Measurements from ENCODE around the gene TAF4B. TPM values are rescaled to one million over a fixed set of nuclear protein-coding genes. Genes with fewer than 3 reads are reported as not detected.
"Not testable (repeated sequence)": the region's sequence is repeated elsewhere in the genome, so short reads cannot be mapped to it uniquely, and the experiment has no call there.

TAF4B gene
- polyA plus RNA-seq, 4 donors, result 4.5 to 6.0 (median 4.9) TPM

DNA sequence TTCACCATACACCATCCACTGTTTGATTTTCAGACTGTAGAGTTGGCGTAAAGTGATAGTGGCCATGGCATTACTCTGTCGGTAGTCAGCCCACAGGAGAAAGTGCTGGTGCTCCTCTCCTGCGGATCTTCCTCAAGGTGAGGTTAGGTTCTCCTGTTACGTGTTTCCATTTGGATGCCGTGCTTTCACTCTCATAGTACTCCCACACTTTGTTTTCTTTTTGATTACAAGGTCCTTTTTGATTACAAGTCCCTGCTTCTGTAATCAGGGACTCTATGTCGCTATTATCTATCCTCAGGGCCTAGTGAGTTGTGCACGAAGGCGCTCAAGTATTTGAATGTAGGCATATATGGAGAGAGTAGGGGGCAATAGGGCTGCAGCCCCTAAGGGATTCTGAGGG lies 4.3 kb downstream of the TAF4B start:
- DNase-seq (ENCODE audit: low read depth in 4 of 4, low spot score in 2 of 4), result no peak

DNA sequence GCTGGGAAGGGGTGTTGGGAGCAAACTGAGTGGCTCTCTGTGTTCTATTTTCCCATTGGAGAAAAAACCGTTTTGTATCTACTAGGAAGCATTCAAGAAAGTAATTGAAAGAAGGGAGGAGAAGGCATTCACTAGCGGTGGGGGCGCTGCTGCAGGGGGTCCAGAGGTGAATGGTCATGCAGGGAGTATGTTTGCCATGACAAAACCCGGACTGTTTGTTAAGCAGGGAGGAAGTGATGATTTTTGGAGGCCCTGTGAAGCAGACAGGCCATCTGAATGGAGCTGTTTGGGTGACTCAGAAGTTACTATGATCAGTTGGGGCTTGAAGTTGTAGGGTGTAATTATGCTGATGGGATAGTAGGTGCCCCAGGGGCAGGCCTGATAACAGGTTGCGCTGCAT lies 7.0 kb downstream of the TAF4B start:
- DNase-seq (ENCODE audit: low read depth in 4 of 4, low spot score in 2 of 4), result no peak

DNA sequence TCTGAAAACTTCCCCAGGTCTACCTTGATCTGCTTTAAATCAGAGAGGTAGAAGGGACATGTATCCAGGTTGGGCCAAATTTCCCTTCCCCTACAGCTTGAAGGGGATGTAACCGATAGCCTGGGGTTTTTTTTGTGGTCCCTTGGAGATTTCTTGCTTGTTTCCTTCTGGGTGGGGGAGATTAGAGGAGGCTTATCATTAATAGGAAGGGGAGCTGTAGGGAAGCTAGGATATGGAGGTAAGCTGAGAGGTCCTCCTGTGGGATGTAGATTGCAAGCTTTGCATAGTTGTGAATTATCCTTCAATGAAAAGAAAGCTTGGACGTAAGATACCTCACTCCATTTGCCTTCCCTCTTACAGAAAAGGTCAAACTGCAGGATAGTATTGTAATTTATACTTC lies 11.1 kb downstream of the TAF4B start:
- DNase-seq (ENCODE audit: low read depth in 4 of 4, low spot score in 2 of 4), result not testable (repeated sequence)

DNA sequence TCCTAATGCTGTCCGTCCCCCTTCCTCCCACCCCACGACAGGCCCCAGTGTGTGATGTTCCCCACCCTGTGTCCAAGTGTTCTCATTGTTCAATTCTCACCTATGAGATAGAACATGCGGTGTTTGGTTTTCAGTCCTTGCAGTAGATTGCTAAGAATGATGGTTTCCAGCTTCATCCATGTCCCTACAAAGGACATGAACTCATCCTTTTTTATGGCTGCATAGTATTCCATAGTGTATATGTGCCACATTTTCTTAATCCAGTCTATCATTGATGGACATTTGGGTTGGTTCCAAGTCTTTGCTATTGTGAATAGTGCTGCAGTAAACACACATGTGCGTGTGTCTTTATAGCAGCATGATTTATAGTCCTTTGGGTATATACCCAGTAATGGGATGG lies 12.5 kb downstream of the TAF4B start:
- not testable (repeated sequence) for DNase-seq (ENCODE audit: low read depth in 4 of 4, low spot score in 2 of 4)

DNA sequence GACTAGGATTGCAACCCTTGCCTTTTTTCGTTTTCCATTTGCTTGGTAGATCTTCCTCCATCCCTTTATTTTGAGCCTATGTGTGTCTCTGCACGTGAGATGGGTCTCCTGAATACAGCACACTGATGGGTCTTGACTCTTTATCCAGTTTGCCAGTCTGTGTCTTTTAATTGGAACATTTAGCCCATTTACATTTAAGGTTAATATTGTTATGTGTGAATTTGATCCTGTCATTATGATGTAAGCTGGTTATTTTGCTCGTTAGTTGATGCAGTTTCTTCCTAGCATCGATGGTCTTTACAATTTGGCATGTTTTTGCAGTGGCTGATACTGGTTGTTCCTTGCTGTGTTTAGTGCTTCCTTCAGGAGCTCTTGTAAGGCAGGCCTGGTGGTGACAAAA lies 16.1 kb downstream of the TAF4B start:
- not testable (repeated sequence) for DNase-seq (ENCODE audit: low read depth in 4 of 4, low spot score in 2 of 4)

DNA sequence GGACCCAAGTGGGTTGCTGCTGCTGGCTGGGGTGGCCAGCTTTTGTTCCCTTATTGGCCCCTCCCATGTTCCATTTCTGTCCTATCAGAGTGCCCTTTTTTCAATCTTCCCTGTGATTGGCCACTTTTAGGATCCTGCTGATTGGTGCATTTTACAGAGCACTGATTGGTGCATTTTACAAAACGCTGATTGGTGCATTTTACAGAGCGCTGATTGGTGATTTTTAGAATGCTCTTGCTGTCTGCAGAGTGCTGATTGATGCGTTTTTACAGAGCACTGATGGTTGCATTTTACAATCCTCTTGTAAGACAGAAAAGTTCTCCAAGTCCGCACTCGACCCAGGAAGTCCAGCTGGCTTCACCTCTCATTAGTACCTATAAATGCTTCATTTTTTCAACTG lies 19.2 kb downstream of the TAF4B start:
- not testable (repeated sequence) for DNase-seq (ENCODE audit: low read depth in 4 of 4, low spot score in 2 of 4)

DNA sequence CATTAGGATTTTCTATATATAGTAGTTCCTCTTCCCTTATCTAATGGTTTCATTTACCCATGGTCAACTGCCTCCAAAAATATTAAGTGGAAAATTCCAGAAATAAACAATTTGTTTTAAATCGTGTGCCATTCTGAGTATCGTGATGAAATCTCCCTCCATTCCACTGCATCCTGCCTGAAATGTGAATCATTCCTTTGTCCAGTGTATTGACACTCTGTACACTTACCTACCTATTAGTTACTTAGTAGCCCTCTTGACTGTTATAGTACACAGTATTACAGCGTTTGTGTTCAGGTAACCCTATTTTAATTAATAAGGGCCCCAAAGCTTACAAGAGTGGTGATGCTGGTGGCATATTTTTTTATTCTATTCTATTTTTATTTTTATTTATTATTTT lies 26.2 kb downstream of the TAF4B start:
- no peak for DNase-seq (ENCODE audit: low read depth in 4 of 4, low spot score in 2 of 4)

DNA sequence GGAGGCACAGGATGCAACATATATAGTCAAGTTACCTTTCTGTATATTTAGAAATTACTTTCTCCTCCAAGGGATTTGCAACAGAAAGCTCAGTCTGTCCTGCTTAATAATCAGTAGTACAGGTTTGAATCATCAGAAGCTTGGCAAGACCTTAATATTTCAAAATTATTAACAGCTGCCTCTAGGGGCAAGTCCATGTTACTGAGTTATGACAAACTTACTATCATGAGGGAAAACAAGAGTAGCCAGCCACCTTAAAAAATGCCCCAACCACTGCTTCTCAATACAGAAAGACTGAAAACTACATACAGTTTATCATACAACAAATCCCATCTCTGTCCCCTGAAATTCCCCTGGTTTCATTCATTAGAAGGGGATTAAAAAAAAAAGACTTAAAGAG lies 28.6 kb downstream of the TAF4B start:
- not testable (repeated sequence) for DNase-seq (ENCODE audit: low read depth in 4 of 4, low spot score in 2 of 4)

DNA sequence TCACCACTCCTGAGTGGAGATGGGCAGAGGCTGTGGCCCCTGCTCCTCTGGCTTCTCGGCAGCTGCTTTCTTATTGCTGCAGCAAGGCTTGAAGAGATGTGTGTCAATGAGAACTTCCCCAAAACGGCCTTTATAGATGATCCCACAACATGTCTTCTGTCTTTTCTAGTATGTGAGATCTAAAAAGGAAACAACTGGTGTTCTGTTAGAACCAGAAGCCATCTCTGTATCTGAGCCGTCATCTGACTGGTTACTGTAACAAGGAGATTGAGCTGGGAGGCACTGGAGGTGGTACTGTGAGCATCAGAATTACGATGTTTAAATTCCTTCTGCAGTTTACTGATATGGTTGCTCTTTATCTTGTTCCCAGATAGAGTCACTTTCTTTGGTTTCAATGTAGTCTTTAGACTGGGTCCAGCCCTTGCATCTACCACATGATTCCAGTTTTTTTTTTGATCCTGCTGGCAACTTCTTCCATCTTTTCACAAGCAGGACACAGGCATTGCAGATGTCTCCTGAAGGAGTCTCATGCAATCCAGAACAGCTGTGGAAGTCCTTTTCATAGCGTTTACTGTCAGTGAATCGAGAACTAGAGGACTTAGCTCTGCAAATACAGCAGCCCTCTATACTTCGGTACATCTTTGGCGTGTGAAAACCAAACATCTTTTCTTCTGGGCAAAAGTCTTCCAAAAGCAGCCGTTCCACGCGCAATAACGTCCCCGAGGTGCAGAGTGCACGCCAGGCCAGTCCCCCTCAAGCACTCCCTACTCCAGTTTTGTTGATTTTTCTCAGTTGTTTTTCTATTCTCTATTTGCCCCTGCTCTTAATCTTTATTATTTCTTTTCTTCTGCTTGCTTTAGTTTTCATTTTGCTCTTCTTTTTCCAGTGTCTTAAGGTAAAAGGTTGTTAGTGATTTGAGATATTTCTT lies 29.7 kb downstream of the TAF4B start:
- DNase-seq (ENCODE audit: low read depth in 4 of 4, low spot score in 2 of 4), result no peak

DNA sequence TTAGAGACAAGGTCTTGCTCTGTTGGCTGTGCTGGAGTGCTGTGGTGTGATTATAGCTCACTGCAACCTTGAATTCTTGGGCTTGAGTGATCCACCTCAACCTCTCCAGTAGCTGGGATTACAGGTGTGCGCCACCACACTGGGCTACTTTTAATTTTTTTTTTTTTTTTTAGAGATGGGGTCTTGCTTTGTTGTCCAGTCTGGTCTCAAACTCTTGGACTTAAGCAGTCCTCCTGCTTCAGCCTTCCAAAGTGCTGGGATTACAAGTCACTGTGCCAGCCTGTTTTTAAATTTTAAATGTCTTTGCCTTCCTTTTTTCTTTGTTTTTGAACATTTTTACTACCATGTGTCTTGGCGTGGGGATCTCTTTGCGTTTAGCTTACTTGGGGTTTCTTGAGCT lies 32.5 kb downstream of the TAF4B start:
- DNase-seq (ENCODE audit: low read depth in 4 of 4, low spot score in 2 of 4), result no peak

DNA sequence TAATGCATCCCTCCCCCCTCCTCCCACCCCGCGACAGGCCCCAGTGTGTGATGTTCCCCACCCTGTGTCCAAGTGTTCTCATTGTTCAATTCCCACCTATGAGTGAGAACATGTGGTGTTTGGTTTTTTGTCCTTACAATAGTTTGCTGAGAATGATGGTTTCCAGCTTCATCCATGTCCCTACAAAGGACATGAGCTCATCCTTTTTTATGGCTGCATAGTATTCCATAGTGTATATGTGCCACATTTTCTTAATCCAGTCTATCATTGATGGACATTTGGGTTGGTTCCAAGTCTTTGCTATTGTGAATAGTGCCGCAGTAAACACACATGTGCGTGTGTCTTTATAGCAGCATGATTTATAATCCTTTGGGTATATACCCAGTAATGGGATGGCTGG lies 33.2 kb downstream of the TAF4B start:
- not testable (repeated sequence) for DNase-seq (ENCODE audit: low read depth in 4 of 4, low spot score in 2 of 4)

DNA sequence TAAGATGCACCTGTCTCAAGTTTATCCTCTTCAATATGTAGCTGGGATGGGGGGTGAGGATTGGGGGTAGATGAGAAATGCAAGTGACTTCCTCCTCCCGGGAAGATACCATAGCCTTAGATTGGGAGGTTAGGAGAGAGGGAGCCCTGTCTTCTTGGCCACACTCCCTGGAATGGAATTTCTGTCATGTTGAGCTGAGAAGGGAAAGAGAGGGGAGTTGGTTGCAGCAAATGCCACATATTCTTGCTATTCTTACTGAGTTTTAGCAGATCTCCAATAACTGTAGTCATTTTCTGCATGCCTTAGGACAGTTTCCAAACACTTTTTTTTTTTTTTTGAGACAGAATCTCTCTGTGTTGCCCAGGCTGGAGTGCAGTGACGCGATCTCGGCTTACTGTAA lies 35.9 kb downstream of the TAF4B start:
- no peak for DNase-seq (ENCODE audit: low read depth in 4 of 4, low spot score in 2 of 4)

DNA sequence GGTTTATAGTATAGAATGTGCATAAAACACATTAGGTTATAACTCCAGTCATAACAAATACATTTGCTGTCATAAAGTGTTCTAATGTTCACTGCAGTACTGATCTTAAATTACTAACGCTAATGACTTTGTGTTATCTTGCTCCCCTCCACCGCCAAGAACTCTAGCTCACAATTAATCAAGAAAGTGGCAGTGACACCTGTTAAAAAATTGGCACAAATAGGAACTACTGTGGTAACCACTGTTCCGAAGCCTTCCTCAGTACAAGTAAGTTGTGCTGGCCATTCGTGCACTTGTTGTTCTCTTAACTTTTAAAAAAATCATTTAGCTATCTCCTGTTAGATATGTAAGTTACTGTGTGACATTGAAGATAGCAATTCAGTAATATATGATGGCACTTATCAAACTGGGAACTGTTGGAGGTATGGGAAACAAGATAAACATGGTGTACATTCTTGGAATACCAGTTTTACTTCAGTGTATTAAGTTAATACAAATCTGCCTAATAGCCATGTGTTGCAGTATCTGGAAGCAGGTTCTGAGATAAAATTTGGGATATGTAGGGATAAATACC lies 41.2 kb downstream of the TAF4B start:
- no peak for DNase-seq (ENCODE audit: low read depth in 4 of 4, low spot score in 2 of 4)

DNA sequence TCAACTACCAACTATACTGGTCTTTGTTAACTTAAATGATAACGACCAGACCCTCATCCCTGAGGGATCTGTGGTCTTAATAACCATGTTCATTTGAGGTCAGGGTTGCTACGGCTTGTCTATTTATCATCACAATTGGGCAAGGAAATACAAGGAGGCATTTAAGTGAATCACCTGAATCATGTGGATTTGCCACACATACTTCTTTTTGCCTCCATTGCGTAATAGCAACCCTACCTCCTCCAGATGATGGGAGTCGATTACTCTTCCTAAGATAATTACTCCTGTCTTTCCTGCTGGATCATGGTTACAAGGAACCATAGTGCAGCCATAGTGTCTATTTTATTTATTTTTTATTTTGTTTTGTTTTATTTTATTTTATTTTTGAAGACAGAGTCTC lies 42.2 kb downstream of the TAF4B start:
- DNase-seq (ENCODE audit: low read depth in 4 of 4, low spot score in 2 of 4), result no peak

DNA sequence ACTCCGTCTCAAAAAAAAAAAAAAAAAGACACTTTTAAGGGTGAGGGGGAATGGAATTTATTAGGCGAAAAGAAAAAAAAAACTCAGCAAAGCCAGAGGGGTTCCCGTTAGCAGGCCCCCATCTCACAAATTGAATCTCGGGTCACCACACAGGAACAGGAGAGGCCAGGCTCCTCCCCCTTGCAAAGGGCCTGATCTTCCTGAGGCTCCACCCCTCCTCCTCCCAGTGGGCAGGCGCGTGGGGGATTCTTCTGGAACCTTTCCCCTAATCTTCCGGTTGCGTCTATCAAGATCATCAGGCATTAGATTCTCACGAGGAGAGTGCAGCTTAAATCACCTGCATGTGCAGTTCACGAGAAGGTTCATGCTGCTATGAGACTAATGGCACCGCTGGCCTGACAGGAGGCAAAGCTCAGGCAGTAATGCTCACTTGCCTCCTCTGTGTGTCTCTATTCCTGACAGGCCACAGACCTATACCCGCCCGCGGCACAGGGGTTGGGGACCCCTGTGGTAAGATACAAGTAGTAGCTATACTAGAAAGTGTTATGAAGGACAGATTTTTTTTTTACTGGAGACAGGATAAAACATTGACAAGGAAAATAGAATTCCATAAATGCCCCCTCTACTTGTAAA lies 45.8 kb downstream of the TAF4B start:
- DNase-seq (ENCODE audit: low read depth in 4 of 4, low spot score in 2 of 4), result no peak

DNA sequence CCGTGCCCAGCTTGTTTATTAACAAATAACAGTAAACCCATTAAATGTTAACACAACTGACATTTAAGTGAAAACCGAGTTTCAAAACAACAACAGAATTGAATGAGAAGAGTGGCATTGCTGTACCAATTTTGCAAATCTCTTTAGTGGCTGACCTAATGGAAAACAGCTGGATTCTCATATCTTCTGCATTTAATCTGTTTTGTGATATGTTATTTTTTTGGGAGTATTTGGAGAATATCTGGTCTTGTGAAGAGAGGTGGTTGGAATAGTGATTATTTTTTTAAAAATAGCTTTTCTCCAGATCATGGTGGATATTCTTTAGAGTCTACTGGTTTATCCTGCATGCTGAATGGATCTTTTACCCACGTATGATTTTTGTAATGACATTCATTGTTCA lies 51.1 kb downstream of the TAF4B start:
- no peak for DNase-seq (ENCODE audit: low read depth in 4 of 4, low spot score in 2 of 4)

DNA sequence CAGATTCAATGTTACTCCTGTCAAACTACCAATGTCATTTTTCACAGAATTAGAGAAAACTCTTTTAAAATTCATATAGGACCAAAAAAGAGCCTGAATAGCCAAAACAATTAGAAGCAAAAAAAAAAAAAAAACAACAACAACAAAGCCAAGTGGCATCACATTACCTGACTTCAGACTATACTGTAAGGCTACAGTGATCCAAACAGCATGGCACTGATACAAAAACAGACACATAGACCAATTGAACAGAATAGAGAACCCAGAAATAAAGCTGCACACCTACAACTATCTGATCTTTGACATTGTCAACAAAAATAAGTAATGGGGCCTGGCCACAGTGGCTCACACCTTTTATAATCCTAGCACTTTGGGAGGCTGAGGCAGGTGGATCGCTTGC lies 53.2 kb downstream of the TAF4B start:
- DNase-seq (ENCODE audit: low read depth in 4 of 4, low spot score in 2 of 4), result no peak

DNA sequence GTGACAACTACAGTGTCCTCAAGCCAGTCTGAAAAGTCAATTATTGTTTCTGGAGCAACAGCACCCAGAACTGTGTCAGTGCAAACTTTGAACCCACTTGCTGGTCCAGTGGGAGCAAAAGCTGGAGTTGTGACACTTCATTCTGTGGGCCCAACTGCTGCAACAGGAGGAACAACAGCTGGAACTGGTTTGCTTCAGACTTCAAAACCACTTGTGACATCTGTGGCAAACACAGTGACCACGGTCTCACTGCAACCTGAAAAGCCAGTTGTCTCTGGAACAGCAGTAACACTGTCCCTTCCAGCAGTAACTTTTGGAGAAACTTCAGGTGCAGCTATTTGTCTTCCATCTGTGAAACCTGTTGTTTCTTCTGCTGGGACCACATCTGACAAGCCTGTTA lies 59.8 kb downstream of the TAF4B start:
- DNase-seq (ENCODE audit: low read depth in 4 of 4, low spot score in 2 of 4), result no peak

DNA sequence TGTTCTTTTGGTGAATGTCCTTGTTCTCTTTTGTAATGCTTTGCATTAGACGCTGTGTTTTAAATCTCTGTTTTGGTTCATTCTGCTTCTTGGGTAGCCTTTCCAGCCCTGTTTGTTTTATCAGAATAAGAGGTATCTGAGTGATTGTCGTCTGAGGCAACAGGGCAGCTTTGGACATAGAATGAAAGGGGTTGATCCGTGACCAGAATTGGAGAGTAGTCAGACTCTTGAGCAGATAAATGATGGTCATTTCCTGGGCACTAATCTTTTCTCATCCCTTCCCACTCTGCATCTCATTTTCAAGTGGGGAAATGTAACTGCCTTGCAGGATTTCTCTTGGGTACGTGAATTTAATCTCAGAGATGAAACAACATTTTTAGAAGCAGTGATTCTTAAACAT lies 61.4 kb downstream of the TAF4B start:
- no peak for DNase-seq (ENCODE audit: low read depth in 4 of 4, low spot score in 2 of 4)

DNA sequence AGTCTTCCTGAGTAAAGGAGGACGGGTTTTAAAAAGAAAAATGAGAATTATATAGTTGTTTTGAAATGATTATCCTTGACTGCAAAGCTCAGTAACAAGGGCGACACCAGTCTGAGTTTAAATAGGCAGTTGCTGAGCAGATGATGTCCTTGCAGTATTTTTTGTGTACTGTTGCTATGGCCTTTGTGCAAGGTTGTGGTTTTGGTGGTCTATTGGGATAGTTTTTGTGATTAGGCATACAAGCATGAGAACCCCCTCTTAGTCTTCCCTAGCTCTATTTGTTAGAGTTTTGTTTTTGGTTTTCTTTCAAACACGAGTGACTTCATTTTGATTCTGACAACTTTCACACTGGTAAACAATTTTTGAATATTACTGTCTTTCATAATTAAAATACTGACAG lies 64.1 kb downstream of the TAF4B start:
- no peak for DNase-seq (ENCODE audit: low read depth in 4 of 4, low spot score in 2 of 4)

DNA sequence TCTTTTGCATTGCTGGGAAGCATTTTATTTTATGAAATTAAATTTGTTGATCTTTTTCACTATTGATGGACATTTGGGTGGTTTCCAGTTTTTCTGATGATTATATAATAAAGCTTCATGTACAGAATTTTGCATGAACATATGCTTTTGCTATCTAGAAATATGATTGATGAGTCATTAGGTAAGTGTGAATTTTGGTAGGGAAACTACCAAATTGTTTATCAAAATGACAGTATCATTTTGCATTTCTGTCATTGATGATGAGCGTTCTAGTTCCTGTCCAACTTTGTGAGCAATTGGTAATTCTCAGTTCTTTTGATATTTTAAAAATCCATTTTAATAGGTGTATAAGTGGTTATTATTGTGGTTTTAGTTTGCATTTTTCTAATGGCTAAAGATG lies 67.7 kb downstream of the TAF4B start:
- no peak for DNase-seq (ENCODE audit: low read depth in 4 of 4, low spot score in 2 of 4)

DNA sequence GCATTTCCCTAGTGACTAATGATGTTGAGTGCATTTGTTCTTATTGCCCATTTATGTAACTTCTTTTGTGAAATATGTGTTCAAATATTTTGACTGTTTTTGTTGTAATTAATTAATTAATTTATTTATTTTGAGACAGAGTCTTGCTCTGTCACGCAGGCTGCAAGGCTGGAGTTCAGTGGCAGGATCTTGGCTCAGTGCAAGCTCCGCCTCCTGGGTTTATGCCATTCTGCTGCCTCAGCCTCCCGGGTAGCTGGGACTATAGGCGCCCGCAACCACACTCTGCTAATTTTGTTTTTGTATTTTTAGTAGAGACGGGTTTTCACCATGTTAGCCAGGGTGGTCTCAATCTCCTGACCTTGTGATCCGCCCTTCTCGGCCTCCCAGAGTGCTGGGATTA lies 71.9 kb downstream of the TAF4B start:
- DNase-seq (ENCODE audit: low read depth in 4 of 4, low spot score in 2 of 4), result no peak
